NCI-H1092 treated with DMSO at 0.1 percent for 48 hours (cell line): ENCODE results near the gene MIER2.

Source experiments
- DNase-seq: peaks from one replicate; lab custom pipeline; 2025; lab: John Stamatoyannopoulos, UW

MIER2 gene

DNA sequence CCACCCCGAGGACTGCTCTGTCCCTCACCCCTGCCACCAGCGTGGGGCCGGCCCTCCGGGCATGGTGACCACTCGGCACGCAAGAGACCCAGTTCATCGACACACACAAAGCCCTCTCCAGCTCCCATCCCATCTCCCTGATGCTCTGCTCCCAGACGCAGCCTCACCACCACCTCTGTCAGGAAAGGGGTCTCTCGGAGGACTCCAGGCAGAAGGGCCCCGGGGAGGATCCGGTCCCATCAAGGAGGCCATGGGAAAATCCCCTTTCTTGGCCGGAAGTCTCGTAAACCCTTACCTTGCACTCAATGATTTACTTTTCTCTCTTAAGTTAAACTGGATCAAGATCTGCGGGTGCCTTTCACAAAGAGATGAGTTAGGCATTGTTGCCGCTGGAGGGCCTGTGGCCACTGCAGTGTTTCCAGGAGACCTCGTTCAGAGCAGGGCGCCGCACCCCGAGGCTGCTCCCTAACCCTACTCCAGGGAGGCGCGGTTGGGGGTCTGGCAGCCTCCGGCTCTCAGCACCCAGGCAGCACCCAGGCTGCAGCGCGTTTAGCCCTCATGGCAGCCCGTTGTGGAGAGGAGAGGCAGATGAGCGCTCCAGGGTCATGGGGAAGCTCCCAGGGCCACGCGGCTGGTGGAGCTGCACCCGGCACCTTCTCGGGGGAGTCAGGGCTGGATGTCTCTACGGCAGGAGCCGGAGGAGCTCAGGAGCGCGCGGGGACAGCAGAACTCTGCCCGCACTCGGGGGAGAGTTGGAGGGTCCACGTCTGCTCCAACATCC lies 33.4 kb upstream of the MIER2 start:
- no peak for DNase-seq

DNA sequence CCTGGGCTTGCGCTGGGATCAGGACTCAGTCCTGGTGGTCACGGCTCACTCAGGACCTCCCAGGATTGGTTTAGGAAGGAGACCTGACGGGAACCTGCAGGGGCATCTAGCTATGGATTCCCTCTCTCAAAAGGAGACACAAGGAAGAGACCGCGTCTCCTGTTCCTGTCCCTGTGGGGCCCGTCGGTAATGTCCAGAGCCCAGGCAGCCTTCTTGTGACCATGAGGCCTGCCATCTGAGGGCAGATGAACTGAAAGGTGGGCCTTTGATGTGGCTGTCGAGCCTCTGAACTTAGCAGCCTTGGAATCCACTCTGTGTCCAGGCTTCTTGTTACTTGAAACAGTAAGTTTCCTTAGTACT lies 31.5 kb upstream of the MIER2 start:
- no peak for DNase-seq

DNA sequence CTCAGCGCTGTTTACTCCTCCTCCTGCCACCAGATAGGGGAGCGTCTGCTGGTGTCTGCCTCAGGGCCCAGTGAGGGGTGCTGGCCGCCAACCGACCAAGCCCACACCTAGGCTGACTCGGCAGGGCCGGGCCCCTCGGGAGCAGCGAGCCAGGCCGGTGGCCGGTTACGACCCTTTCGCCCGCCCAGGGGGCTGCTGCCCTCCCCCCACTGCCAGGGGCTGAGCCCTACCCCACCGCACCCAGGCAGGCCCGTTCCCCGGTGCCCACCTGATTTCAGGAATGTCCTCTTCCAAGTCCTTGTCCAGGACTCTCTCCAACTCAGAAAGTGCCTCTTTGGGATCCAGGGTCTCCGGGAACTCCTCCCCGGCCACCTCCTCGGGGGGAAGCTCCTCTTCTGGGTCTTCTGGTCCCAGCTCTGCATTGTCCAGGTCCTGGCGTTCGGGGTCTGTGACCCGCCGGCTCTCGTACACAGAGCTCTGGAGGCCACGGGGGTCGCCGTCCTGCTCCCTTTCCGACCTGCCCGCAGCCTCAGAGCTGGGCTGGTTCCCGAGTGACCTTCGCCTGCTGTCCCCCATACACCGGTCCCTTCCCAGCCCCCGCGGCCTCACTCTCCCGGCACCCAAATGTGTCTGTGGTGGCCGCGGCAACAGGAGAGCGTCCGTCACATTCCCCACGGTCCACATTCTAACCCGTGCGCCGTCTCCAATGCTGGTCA lies 31.0 kb upstream of the MIER2 start:
- no peak for DNase-seq

DNA sequence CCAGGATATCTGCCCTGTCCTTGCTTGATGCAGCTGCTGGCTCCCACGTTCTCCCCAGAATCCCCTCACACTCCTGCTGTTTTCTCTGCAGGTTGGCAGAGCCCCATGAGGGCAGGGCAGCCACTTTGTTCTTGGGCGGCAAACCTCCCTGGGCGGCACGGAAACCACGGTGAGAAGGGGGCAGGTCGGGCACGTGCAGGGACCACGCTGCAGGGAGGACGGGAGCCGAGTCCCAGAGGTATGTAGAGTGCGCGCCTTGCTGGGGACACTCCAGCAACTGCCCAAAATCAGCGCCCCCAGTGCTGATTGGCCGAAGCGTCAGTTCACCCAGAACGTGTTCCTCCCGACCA lies 30.3 kb upstream of the MIER2 start:
- DNase-seq: no peak

DNA sequence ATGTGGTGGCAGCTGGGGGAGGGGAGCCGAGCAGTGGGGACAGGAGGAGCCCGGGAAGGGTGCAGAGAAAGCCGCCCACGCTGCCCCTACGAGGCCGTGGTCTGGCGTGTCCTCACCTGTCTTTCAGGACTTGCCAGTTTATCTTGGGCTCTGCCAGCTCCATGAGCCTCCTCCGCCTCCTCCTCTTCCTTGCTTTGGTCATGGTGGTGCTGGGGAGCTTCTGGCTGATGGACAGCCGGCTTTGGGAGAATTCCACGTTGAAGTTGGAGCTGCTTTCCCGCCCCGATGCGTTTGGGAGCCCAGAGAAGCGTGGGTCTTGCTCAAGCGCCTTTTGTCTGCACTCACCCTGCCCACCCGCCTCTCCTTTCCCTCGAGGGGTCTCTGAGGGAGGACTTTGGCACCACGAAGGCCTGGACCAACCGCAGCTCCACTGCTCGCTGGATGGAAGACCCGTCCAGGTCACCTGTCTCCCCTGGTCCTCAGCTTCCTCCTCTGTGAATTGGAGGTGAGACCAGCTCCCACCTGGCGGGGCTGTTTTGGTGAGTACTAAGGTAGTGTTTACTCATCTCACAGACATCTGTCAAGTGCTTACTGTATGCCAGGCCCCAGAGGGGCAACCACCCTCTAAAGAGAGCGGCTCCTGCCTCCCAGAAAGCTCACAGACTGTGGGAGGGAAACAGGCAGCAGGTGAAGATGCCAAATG lies 29.7 kb upstream of the MIER2 start:
- DNase-seq: no peak

DNA sequence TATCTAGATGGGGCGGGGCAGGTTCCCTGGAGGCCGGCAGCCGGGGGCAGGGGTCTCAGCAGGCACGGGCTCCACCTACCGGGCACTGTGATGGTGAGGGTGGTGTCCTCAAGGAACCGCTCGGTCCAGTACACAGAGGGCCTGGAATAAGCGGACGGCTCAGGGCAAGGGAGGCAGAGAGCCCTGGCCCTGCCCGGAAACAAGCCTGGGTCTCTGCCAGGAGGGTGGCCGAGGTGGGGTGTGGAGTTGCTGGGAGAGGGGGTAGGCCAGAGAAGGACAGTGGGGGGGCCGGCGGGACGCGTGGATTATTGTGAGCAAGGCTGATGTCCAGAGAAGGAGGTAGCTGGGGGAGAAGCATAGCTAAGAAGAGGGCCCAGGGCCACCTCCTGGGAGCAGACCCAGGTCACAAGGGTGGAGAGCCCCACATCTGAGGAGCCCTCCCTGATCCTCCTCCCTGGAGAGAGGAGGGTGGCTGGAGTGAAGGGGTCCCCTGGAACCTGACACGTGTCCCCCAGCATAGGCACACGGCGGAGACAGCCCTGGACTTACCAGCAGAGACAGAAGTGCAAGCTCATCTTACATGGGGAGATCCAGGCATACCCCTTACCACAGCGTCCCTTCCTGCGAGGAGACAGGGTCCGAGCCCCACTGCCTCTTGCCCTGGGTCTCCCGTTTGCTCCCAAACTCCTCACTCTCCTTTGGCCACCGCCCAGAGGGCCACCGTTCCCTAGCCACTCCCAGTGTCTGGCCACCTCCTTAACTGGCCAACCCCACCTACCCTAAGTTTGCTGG lies 29.0 kb upstream of the MIER2 start:
- no peak for DNase-seq

DNA sequence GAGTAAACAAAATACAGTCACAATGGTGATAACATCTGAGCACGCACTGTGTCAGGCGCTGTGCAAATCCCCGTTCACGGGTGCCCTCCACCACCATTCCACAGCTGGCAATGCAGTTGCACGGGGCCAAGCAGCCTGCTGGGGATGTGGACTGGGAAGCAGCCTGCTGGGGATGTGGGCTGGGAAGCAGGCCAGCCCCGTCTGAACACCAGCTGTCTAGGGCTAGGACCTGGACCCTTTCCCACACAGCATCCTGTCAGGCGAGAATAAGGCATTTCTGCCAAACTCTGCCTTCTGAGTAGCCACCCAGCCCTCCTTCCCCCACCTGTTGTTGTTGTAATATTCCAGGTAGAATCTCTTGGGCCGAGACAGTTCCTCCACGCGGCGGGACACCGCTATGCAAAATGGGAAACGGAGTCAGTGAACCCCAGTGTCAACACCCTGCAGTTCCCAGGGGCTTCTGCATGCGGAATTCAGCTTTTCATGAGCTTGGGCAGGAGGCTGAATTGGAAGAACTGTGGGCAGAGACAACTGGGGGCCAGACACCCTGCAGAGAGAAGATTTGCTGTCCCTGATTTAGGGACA lies 27.8 kb upstream of the MIER2 start:
- peak; percentile 76 for DNase-seq

DNA sequence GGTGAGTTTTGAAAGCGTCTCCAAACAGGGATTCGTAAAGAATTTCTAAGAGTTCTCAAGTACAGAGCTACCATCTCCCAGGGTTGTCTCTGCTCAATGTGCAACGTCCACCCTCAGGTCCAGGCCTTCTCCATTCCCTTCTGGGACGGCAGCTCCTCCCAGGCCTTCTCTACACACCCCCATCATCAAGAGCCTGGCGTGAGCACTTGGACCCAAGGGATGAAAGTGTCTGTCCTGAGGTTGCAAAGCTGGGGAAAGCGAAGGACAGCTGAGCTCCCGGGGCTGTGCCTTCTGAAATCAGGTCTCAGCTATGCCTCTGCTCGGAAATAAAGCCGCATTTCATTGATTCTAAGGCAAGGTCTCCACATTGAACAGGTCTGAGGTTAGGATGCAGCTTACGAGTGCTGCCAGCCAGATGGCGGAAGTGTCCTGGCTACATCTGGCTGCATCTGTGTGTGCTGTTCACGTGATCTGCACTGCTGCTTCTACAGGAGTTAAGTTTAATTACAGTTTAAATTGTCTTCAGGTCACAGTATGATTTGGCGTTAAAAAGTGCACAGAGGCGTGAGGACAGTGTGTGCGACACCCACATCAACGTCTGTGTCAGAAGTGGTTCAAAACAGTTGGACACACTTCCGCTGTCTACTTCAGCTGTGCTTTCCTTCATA lies 27.0 kb upstream of the MIER2 start:
- no peak for DNase-seq

DNA sequence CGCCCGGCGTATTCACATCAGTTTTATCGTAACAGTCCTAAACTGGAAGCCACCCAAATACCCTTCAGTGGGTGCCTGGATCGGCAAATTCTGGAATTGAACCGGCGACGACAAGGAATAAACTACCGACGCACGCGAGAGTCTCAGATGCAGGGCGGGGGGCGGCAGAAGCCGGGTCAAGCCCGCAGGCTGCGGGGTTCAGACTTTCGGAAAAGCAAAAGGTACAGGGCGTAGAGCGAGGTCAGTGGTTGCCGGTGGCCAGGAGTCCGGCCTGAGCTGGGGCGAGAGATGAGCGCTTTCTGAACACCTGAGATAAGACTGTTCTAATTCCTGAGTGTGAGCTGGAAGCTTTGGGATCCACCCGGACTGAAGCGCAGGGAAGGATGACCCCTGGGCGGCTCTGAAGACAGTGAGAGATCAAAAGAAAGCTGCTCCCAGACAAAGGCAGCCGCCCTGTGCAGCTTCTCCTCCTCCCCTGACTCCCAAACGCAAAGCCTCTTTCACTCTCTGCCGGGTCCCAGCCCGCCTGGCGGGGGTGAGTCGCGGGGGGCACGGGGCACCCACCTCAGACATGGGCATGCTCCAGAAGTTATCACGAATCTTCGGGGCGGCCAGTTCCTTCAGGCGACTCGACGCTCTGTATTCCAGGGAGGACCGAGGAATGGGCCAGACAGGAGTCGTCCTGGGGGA lies 26.2 kb upstream of the MIER2 start:
- DNase-seq: no peak

DNA sequence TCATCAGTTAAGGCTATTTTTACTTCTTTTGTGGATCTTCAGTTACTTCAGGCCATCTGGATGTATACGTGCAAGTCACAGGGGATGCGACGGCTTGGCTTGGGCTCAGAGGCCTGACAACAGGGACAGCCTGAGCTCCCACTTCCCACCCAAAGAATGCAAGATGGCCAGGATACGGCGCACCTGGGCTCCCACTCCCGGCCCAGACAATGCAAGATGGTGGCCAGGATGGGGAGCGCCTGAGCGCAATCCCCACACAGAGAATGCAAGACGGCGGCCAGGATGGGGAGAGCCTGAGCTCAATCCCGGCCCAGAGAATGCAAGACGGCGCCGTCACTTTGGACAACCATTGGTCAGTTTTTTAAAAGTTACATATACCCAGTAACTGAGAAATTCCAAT lies 25.3 kb upstream of the MIER2 start:
- no peak for DNase-seq

DNA sequence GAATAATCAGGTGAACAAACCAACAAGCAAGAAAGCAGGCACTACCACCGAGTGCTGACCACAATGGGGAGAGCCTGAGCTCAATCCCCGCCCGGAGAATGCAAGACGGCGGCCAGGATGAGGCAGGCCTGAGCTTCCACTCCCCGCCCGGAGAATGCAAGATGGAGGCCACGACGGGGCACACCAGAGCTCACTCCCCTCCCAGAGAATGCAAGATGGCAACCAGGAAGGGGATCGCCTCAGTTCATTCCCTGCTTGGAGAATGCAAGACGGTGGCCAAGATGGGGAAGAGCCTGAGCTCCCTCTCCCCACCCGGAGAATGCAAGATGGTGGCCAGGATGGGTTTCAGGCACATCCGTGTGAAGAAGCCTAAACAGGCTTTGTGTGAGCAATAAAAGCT lies 24.7 kb upstream of the MIER2 start:
- no peak for DNase-seq

DNA sequence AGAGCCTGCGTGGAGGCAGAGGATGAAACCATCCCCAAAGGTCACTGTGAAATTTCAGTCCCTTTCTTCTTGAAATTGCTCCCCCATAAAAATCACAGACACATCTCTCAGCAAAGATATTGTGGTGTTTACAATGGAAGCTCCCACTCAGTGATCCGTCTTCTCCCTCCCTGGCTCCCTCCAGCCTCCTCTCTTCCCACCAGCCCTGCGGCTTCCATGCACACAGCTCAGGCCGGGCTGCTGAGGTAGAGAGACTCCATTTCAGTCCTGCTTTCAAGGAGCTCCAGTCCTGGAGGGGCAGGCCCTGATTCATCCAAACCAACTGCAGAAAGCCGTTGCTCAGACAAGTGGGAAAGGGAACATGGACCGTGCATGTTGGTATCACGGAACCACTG lies 24.0 kb upstream of the MIER2 start:
- DNase-seq: no peak

DNA sequence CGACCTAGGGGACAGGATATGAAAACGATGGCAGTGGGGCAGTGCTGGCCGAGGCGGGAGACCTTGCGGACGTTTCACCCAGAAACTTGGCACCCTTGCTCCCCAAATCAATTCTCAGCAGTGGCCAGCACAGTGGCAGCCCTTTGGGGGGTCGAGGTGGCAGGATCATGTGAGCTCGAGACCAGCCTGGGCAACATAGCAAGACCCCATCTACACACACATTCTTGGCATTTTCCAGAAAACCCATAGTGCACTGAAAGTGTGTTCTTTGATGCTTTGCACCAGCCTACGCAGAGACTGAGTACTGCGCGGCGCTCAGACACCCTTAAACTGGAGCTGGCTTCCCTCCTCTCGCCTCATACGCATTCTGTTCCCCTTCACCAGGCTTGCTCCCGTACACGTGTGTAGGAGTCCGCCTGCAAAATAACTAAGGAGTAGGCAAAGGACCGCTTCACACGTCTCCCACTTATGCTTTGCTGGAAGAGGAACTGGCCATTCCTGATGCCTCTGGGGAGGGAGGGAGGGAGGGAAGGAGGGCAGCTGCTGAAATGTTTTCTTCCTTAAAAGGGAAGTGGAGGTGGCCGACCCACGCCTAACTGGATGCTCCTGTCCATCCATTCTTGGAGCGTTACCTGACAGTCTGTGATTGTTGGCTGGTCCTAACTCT lies 23.5 kb upstream of the MIER2 start:
- DNase-seq: no peak

DNA sequence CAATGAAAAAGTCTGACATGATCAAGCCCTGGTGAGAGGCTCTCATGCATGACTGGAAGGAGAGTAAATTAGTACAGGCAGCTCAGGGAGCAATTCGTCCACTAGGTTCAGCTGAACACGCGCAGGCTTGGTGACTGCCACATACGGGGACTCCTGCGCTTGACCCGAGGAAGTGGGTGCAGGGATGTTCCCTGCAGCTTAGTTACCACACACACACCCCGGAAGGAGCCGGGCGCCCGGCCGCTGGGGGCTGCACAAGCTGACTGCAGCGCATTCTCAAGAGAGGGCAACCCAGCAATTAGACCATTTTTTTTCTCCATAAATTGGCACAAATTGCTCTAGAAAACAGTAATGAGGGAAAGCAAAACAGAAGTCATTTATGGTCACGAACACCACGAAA lies 23.0 kb upstream of the MIER2 start:
- no peak for DNase-seq

DNA sequence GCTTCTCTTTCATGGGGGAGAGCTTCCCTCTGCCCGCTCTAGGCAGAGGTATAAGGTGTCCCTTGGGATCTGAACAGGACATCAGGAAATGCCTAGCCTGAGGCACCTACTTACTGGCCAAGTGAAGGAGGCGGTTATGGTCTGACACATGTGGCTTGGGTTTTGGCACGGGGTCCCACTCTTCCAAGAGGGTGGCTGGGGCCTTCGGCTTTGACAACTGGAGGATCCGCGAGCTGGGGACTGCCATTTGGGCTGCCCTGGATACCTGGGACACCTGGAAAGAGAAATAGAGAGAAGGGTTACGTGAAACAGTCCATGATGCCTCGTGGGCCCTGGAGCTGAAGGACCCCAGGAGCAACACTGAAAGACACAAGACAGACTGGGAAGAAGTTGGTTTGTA lies 22.4 kb upstream of the MIER2 start:
- DNase-seq: no peak

DNA sequence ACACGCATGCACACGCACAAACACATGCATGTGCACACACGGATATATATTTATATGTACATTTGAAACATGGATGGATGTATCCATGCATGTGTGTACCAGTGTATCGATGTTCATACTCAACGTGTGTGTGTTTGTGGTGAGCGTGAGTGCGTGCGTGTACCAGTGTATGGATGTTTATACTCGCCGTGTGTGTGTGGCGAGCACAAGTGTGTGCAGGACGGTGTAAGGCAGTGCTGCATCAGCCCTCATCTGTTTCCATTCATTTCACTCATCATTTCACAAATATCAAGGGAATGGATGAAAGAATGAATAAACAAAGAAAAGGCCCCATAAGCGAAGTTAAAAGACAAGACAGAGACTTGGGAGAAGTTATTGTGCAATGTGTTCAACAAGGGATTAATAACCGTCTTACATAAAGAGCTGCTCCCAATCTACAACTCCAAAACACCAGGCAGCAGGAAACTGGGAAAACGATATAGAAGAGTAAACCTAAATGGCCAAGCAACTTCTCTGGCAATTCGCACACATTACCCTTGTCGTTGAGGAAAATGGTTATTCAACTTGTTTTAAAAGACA lies 21.7 kb upstream of the MIER2 start:
- no peak for DNase-seq

DNA sequence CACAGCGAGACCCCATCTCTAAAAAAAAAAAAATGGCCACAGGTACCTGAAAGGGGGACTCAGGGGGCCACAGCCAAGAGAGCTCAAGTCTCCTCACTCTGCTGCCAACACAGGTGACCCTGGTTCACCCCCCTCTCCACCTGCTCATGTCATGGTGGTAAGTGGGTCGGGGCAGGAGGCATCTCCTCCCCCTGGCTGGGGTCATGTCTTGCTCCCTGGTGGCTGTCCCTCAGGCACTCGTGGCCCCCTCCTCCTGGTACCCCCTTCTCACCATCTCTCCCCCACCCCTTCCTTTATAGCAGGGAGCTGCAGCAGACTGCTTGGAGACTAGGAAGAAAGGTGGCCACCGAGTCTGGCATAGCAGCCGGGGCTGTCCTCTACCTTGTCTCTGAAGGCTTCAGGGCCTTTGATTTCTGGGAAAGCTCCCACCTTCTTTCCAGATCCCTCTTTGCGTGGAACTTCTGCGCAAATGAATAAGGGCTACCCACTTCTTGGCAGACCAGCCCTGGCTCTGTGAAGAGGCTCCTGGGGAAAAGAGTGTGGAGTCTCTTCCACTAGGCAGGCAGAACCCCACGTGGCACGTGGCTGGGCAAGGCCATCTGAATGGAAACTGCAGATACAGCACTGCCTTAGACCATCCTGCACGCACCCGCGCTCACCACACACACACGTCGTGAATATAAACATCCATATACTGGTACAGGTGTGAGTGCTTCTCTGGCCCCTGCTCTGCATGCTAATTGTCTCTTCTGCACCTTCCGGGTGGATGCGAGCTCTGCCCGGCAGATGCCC lies 20.1 kb upstream of the MIER2 start:
- DNase-seq: no peak

DNA sequence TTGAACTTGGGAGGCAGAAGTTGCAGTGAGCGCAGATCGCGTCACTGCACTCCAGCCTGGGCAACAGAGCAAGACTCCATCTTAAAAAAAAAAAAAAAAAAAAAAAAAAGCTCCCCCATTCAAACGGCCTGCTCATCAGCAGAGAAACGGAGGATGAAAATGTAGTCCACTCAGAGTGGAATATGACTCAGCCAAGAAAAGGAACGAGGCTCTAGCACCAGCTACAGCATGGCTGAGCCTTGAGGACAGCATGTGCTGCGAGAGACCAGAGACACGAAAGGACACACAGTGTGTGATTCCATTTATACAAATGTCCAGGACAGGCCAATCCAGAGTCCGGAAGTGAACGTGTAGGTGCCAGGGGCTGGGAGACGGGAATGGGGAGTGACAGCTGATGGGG lies 18.1 kb upstream of the MIER2 start:
- DNase-seq: no peak

DNA sequence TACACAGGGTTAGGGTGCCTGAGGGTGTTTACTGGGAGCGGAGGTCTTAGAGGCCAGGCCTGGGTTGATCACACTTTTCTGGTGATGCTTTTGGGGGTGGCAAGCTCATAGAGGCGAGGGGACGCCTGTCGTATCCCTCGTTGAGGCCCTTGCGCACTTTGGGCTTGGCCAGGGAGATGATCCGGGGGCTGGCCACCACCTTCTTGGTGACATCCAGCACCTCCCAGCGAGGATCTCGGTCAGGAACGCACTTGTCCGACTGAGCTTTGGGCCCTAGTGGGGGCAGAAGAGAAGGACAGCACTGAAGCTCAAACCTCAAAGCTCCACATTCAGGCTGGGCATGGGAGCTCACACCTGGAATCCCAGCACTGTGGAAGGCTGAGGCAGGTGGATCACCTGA lies 17.6 kb upstream of the MIER2 start:
- DNase-seq: no peak

DNA sequence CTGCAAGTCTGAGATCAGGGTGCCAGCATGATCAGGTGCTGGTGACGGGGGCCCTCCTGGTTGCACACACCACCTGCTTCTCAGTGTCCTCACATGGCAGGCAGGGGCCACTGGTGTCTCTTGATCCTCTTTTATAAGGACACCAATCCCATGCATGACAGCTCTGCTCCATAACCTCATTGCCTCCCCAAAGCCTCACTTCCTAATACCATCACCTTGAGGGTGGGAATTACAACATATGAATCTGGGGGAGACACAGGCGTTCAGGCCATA lies 15.0 kb upstream of the MIER2 start:
- DNase-seq: no peak
